HG02759 (cell line): ENCODE measurements around the gene SIN3A.
"Not testable (repeated sequence)": the region's sequence is repeated elsewhere in the genome, so short reads cannot be mapped to it uniquely, and the experiment has no call there.

ENCODE experiments used
- ATAC-seq: cut with Tn5 transposase; IDR thresholded peaks from one replicate; pipeline ENCODE4 v1.9.1; 2021; ENCODE audit warnings: mild to moderate bottlenecking, moderate library complexity; ENCODE audit not compliant: unreplicated experiment

SIN3A gene

DNA sequence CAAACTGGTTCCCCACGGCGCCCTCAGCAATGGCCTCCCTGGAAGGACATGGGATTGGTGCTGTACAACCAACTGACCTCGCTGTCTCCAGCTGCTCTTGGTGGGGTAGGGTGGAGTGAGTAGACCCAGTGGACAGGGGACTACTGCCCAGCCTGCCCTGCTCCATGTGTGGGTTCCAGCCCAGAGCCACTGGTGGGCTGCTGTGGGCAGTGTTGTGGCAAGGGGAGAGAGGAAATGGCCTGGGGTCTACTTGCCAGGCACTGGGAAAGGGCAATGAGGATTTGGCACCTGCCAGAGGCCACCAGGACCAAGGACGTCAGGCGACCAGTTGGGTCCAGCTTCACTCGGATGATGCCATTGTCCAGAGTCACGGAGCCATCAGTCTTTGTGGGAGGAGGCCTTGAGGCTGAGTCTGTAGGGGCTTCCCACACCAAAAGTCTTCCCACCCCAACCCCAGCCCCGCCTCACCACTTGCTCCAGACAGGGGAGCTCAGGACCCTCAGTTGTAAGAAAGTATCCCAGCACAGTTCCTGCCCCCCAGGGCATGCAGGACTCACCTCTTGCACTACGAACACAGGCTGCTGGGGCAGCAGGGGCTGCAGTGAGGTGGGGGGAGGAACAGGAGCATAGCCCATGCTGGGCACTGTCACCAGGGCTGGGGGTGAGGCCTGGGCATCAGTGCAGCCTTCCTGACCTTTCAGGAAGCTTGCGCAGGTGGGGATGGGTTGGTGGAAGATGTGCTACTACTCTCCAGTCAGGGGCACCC is 92.5 kb downstream of the SIN3A start:
- ATAC-seq: no peak

GRCh38 chr15:75357976-75358673 is 93.4 kb downstream of the SIN3A start:
- no peak for ATAC-seq

DNA sequence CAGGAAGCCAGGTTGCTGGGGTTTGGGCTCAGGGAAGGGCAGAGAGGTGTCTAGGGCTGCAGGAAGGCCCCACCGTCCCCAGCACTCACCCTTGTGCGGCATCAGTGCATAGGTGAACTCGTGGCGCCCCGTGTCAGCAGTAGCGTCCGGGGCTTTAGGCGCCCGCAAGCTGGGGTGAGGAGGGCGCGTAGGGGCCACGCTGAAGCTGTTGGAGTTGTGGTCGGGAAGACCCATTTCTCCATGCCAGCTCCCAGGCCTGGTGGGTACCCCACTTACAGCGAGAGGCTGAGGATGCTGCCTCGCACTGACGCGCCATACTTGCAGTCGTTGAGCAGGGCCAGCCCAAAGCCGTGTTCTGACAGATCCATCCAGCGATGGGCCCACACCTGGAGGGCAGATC is 95.0 kb downstream of the SIN3A start:
- ATAC-seq: no peak

DNA sequence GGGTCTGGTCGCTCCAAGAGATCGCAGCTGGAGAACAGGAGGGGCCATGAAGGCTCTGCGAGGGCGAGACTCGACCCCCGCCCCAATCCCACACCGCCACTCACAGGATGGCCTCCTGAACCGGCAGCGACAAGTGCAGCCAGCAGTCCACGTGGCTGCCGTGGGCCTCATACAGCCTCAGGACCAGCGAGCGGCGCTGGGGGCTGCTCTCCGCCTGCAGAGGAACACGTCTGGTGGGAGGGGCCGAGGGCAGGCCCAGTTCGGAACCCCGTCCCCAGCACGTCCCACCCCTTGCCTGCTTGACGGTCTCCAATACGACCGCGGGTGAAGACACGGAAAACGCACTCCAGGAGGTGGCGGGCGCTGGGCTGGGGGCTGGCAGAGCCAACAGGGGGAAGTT is 95.5 kb downstream of the SIN3A start:
- ATAC-seq: no peak

DNA sequence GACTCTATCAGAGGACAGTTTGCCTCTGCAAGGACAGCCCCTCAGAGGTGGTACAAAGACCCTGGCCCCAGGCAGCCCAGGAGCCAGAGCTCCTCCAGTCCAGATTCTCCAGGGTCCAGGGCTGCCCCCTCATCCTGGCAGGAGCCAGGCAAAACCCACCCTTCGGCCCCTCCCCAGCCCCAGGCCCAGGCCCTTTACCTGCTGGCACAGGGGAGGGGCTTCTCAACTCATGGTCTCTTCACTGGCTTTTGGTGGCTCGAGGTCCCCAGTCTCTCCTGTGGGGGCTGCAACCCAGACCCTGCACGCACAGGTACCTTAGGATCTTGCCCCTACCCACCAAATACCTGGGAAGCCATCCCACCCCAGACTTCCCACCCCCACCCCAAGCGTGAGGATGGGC is 96.1 kb downstream of the SIN3A start:
- no peak for ATAC-seq

- no peak for ATAC-seq
Measured at GRCh38 chr15:75354454-75354853, 97.0 kb downstream of the SIN3A start.

- no peak for ATAC-seq
Measured at GRCh38 chr15:75353604-75354003, 97.9 kb downstream of the SIN3A start.

- no peak for ATAC-seq
Measured at GRCh38 chr15:75352186-75353080, 99.1 kb downstream of the SIN3A start.

DNA sequence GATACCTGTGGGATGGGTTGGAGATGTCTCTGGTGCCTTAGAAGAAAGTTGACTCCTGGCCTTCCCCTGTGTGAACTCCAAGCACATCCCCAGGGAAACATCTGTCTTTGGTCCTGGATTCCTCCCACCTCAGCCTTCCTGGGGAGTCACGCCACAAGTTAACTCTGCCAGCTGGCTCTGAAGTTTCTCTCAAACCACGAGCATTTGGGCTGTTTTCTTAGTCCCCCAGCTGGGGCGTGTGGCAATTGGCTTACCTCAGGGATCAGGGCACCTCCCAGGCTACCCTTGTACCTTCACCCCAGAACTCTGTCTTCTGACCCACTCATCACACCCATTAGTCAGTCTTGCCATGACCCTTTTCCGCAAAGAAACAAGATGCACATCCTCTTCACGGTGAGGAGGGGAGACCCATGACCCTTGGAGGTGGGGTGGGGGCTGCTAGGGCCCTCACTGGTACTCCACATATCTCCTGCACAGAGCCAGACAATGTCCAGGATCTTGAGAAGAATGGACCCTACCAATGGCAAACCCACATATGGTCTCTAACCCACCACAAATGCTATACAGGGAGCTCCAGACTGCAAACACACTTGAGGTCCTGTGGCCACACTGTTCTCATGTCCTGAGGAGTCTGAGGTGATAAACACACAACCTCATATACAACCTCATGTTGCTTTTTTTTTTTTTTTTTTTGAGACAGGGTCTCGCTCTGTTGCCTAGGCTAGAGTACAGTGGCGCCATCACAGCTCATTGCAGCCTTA is 100.7 kb downstream of the SIN3A start:
- no peak for ATAC-seq

- ATAC-seq: peak; percentile 51
Measured at GRCh38 chr15:75349851-75350588, 101.5 kb downstream of the SIN3A start.

GRCh38 chr15:75349351-75349669 is 102.2 kb downstream of the SIN3A start:
- not testable (repeated sequence) for ATAC-seq

DNA sequence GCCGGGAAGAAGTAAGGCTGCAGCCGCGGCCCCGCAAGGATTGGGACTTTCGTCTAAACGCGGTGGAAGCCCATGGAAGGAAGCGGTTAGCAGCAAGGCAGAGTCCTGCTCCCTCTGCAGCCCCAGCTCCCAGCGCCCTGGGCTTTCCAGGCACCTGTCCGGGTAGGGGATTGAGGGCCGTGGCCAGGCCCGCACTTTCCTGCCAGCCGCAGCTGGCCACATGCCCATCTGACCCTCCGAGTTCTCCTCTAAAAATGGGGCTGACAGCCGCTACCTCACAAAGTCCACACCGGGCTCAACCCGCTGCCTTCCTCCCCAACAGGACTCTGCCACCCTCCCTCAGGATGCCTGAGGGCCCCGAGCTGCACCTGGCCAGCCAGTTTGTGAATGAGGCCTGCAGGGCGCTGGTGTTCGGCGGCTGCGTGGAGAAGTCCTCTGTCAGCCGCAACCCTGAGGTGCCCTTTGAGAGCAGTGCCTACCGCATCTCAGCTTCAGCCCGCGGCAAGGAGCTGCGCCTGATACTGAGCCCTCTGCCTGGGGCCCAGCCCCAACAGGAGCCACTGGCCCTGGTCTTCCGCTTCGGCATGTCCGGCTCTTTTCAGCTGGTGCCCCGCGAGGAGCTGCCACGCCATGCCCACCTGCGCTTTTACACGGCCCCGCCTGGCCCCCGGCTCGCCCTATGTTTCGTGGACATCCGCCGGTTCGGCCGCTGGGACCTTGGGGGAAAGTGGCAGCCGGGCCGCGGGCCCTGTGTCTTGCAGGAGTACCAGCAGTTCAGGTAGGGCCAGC is 102.7 kb downstream of the SIN3A start:
- no peak for ATAC-seq

GRCh38 chr15:75348034-75348561 is 103.4 kb downstream of the SIN3A start:
- no peak for ATAC-seq

DNA sequence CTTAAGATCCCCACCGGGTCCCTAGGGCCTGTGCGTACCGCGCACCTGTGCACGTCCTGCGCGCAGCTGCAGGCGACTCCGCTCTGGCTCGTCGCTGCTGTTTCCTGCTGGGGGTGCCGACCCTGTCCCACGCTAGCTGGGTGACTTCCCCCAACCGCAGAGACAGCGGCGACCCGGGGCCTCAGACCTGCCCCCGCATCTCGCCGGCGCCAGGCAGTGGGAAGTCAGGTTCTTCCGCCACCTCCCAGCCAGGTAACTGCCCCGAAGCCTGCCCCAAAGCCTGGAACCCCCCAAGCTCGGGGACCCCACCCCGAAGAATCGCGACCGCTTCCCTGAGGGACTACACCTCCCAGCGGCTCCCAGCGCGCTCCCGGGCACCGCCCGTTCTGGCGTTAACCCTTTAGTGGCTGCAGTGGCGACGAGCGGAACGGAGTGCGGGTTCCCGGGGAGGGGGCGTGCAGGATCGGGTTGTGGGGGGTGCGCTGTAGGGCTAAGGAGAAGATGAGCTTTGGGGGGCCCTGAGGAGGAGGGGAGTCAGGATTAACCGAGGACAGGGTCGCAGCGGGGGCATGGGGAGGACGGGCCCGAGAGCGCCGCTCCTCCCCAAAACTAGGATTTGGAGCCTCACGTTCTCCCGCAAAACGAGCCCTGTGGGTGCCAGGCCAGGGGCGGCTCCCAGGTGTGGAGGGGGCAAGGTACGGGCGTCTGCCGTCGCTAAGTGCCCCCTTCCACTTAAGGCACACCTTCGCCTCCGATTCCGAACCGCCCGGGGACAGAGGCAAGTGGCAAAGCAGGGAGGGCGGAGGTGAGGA is 104.1 kb downstream of the SIN3A start:
- no peak for ATAC-seq

- ATAC-seq: no peak
Measured at GRCh38 chr15:75346796-75347221, 104.7 kb downstream of the SIN3A start, which contains the start of gene NEIL1. Gene NEIL1 (plus strand): TSS chr15:75347039. CDS start chr15:75348906, 1,867 bp downstream.

DNA sequence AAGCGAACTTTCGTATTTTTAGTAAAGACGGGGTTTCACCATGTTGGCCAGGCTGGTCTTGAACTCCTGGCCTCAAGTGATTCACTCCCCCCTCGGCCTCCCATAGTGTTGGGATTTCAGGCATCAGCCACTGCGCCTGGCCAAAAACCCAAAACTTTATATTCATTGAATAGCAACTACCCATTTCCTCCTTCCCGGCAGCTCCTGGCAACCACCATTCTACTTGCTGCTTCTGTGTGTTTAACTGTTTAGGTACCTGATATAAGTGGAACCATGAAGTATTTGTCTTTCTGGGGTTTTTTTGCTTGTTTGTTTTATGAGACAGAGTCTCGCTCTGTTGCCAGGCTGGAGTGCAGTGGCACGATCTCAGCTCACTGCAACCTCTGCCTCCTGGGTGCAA is 107.5 kb downstream of the SIN3A start:
- ATAC-seq: not testable (repeated sequence)

DNA sequence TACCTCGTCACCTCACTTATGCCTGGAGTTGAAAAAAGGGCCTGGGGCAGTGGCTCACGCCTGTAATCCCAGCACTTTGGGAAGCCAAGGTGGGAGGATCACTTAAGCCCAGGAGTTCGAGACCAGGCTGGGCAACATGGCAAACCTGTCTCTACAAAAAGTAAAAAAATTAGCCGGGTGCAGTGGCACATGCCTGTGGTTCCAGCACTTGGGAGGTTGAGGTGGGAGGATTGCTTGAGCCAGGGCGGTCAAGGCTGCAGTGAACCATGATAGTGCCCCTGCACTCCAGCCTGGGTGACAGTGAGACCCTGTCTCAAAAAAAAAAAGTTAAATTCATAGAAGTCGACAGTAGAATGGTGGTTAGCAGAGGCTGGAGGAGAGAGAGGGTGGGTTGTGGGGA is 109.3 kb downstream of the SIN3A start:
- ATAC-seq: no peak
